Endothelial cell of umbilical vein (primary cell): ENCODE results near the gene THBS4. TPM values are rescaled to one million over a fixed set of nuclear protein-coding genes. Genes with fewer than 3 reads are reported as not detected.

Source experiments
- BruUV-seq: library from RNA; stranded (reverse); fragments of 400-500 nt; replicated peaks from 2 replicates; lab custom pipeline; 2021; lab: Mats Ljungman, UMichigan
- CTCF ChIA-PET: fragments of 300-600, 350-600 bp; sonication (Branson Sonifier 250); formaldehyde crosslinking; loops from one replicate; lab custom pipeline; 2021; ENCODE audit warnings: antibody characterized with exemption, inconsistent platforms; lab: Charles Lee
- POLR2A ChIA-PET: fragments of 300-600, 350-600 bp; sonication (Branson Sonifier 250); formaldehyde crosslinking; loops from one replicate; lab custom pipeline; 2021; ENCODE audit warnings: antibody characterized with exemption, inconsistent platforms; lab: Charles Lee
- DNase-seq: peaks from one replicate; pipeline ENCODE4 v3.0.0-alpha.2; 2011; ENCODE audit warnings: low read depth, low spot score
- FAIRE-seq: peaks from 2 replicates; lab custom pipeline; 2011; peaks lifted over from hg19 to GRCh38; lab: Jason Lieb, UNC
- H2AFZ ChIP-seq: 2 replicates; pipeline ENCODE4 v1.6.0; 2012; ENCODE audit warnings: low read depth, low read length, control low read depth, inconsistent platforms
- H3K27ac ChIP-seq: 2 replicates; pipeline ENCODE4 v1.5.1; 2011; ENCODE audit warnings: low read depth, mild to moderate bottlenecking, control low read depth, low read length, moderate library complexity; ENCODE audit not compliant: insufficient read depth
- H3K27me3 ChIP-seq, 2 experiments: 2 replicates each; pipeline versions ENCODE4 v1.6.0 to v1.6.1; 2011; ENCODE audit warnings: low read length in 2 of 2, mixed read lengths in 1 of 2; ENCODE audit not compliant: control insufficient read depth in 2 of 2, insufficient read depth in 2 of 2
- H3K36me3 ChIP-seq, 2 experiments: 2 replicates in 1 of 2; 3 replicates in 1 of 2; pipeline ENCODE4 v1.5.1; 2011; ENCODE audit warnings: low read length in 2 of 2, mild to moderate bottlenecking in 1 of 2, moderate library complexity in 1 of 2; ENCODE audit not compliant: control insufficient read depth in 2 of 2, insufficient read depth in 2 of 2; ENCODE audit errors: extremely low read depth in 1 of 2
- H3K4me1 ChIP-seq: 3 replicates; pipeline ENCODE4 v1.5.1; 2011; ENCODE audit warnings: mild to moderate bottlenecking, low read length; ENCODE audit not compliant: control insufficient read depth, insufficient read depth; ENCODE audit errors: extremely low read depth
- H3K4me2 ChIP-seq: 2 replicates; pipeline ENCODE4 v1.6.1; 2011; ENCODE audit warnings: low read length, control low read depth, mixed read lengths; ENCODE audit not compliant: insufficient read depth
- H3K4me3 ChIP-seq, 3 experiments: fragments of 200-600 bp in 1 of 3; sonication (generic), shearing (Covaris generic) in 1 of 3; replicated peaks in 1 of 3; 2 replicates each; pipeline ENCODE4 v1.5.1; 2011 to 2016; ENCODE audit warnings: control low read depth in 3 of 3, low read length in 3 of 3, mild to moderate bottlenecking in 2 of 3, inconsistent platforms in 1 of 3, low read depth in 1 of 3, moderate library complexity in 1 of 3; ENCODE audit not compliant: insufficient read depth in 1 of 3
- H3K79me2 ChIP-seq: 2 replicates; pipeline ENCODE4 v1.6.0; 2012; ENCODE audit warnings: low read length, inconsistent platforms; ENCODE audit not compliant: control insufficient read depth, insufficient read depth
- H3K9ac ChIP-seq: replicated peaks from 2 replicates; pipeline ENCODE3; 2011; ENCODE audit warnings: low read length, control low read depth; ENCODE audit not compliant: insufficient read depth; ENCODE audit errors: extremely low read depth
- H3K9me1 ChIP-seq: replicated peaks from 3 replicates; pipeline ENCODE4 v1.6.0; 2011; ENCODE audit warnings: mild to moderate bottlenecking, low read length; ENCODE audit not compliant: control insufficient read depth, insufficient read depth; ENCODE audit errors: extremely low read depth
- H3K9me3 ChIP-seq: replicated peaks from 2 replicates; pipeline ENCODE4 v1.5.1; 2012; ENCODE audit warnings: low read length, inconsistent platforms; ENCODE audit not compliant: control insufficient read depth, insufficient read depth
- H4K20me1 ChIP-seq: replicated peaks from 2 replicates; pipeline ENCODE3; 2011; ENCODE audit warnings: mild to moderate bottlenecking, low read length; ENCODE audit not compliant: control insufficient read depth, insufficient read depth; ENCODE audit errors: extremely low read depth
- CTCF ChIP-seq, 2 donors: IDR thresholded peaks; 1 replicate in 1 of 2; 2 replicates in 1 of 2; pipeline ENCODE4 v1.5.1; 2011; ENCODE audit warnings: low read length in 2 of 2, mild to moderate bottlenecking in 2 of 2, moderate library complexity in 2 of 2, control low read depth in 1 of 2, inconsistent platforms in 1 of 2, low read depth in 1 of 2; ENCODE audit not compliant: insufficient read depth in 1 of 2; ENCODE audit errors: extremely low read depth in 1 of 2
- FOS ChIP-seq: IDR thresholded peaks from 2 replicates; pipeline ENCODE4 v1.6.1; 2011; ENCODE audit warnings: mild to moderate bottlenecking, low read length, moderate library complexity, borderline replicate concordance; ENCODE audit not compliant: insufficient read depth
- GATA2 ChIP-seq: IDR thresholded peaks from 2 replicates; pipeline ENCODE4 v1.7.0; 2011; ENCODE audit warnings: low read depth, mild to moderate bottlenecking, moderate library complexity, mixed read lengths, low read length; ENCODE audit not compliant: insufficient read length, insufficient read depth
- JUN ChIP-seq: IDR thresholded peaks from 2 replicates; pipeline ENCODE4 v1.6.1; 2011; ENCODE audit warnings: borderline replicate concordance, low read depth; ENCODE audit not compliant: insufficient read length, insufficient read depth
- MYC ChIP-seq: IDR thresholded peaks from one replicate; pipeline ENCODE4 v1.6.1; 2011; ENCODE audit warnings: mild to moderate bottlenecking, low read depth, low read length
- POLR2A ChIP-seq: IDR thresholded peaks from 2 replicates; pipeline ENCODE4 v1.6.1; 2012; ENCODE audit warnings: low read depth, mild to moderate bottlenecking, control low read depth, low read length
- POLR2AphosphoS5 ChIP-seq: IDR thresholded peaks from 2 replicates; pipeline ENCODE4 v1.6.1; 2012; ENCODE audit warnings: low read depth, mild to moderate bottlenecking, control low read depth, low read length, moderate library complexity; ENCODE audit not compliant: insufficient read depth
- dilution Hi-C: fragments of 300-500 bp; cut with MboI; formaldehyde crosslinking; loops from one replicate; pipeline ENCODE4 v1.15.0; 2019; ENCODE audit warnings: low sequenced_read_pairs; ENCODE audit not compliant: extremely low pct_ligation_motif_present
- intact Hi-C: fragments of 100-400 bp; cut with micrococcal nuclease; formaldehyde crosslinking; loops from one replicate; pipeline ENCODE4 v1.10.0; 2022
- polyA plus RNA-seq, 4 experiments: library from polyadenylated mRNA; depleted of rRNA in 3 of 4; stranded (reverse) in 3 of 4; unstranded in 1 of 4; fragments of >200 nt; gene quantifications; 2 replicates each; pipeline versions ENCODE4 v1.2.1 to v1.2.3, GENCODE V29; 2011 to 2012; ENCODE audit warnings: missing spikeins in 1 of 4
- total RNA-seq: library from RNA; stranded (reverse); gene quantifications from 2 replicates; pipeline ENCODE4 v1.2.3, GENCODE V29; 2021

The THBS4 gene
- total and polyA plus RNA-seq, 2 donors (not counting 3 experiments of a cell fraction or from before 2014, with no cell fraction given) = not detected

DNA sequence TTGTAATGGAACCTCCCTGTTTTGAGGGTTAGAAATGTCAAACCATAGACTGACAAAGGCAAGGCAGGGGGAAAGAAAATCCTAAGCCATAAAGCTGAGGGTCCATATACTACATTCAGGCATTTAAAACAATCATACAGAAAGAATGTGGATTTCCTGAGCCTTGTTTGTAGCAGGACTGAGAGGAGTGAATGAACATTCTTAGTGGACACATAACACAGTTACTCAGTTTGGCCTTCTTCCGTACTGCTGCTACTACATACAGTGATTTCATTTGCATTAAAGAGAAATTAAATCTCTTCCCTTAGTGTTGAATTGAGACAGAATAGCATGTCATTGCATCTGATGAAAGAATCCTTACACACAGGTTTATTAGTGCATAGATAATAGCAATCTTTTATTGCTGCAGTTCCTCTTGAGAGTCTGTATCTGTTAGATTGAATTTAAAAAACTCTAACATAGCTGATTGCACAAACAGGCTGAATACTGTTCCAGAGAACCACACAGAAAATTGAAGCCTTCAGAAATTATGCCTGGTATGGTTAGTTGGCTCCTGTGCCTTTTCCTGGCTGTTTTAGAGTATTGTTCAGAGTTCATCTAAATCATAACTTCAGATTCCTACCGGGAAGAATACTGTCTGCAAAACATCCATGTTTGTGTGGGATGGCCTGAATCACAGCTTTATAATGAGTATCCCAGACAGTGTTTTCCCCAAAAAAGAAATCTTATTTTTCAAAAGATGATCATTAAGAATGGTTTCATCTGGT is 42.1 kb upstream of the THBS4 start:
- BruUV-seq = no TSS peak

More for the DNA sequence above, 42.1 kb upstream of the THBS4 start:
- Histone ChIP-seq H3K9ac (no peak overlapping the region), H2AFZ (no peak overlapping the region), H3K27me3 (peaks cover 1 to 2% of the 10 kb centered on the region in 2 experiments), H3K79me2 (no peaks in the 10 kb centered on the region), H3K9me3 (no peaks in the 10 kb centered on the region), H3K4me3 (no peak overlapping the region), H3K9me1 (no peaks in the 10 kb centered on the region), H3K4me2 (no peak overlapping the region), H3K4me1 (peaks cover 13% of the 10 kb centered on the region), H4K20me1 (no peaks in the 10 kb centered on the region), H3K36me3 (no peaks in the 10 kb centered on the region), H3K27ac (no peak overlapping the region)
- CTCF ChIA-PET = interaction anchor here (1.7 kb wide), 1 partner anchor 7 kb away, joined by 4 read pairs; no protein-coding TSS in a partner anchor
- intact Hi-C loops (loop anchor here (5.0 kb wide), 1 partner anchor 89 kb away; no protein-coding TSS in a partner anchor), dilution Hi-C loops (no loop called here)
- DNase-seq = no peak
- TF ChIP-seq POLR2AphosphoS5 (no peak), JUN (no peak), CTCF (IDR thresholded peaks at IDR 0.05; ENCODE audit: extremely low read depth in 1 of 2, insufficient read depth in 1 of 2, low read depth in 1 of 2, low read length in 2 of 2) (no peak), GATA2 (no peak), FOS (no peak), POLR2A (no peak), MYC (no peak)
- POLR2A ChIA-PET = interaction anchor here (0.6 kb wide), 1 partner anchor 402 kb away, joined by 3 read pairs; no protein-coding TSS in a partner anchor
- FAIRE-seq = peak; percentile 8
